ENCODE results near the gene CNTNAP2.
"Not testable (repeated sequence)": the region's sequence is repeated elsewhere in the genome, so short reads cannot be mapped to it uniquely, and the experiment has no call there.

CNTNAP2 gene

DNA sequence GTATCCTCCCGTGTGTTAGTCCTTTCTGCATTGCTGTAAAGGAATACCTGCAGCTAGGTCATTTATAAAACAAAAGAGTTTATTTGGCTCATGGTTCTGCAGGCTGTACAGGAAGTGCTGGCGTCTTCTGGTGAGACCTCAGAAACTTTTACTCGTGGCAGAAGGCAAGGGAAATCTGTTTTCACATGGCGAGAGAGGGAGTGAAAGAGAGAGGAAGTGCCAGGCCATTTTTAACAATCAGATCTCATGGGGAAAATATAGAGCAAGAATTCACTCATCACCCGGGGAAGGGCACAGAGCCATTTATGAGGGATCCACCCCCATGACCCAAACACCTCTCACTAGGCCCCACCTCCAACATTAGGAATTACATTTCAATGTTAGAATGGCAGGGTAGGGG lies 952.2 kb downstream of the CNTNAP2 start:
- DNase-seq (ENCODE audit: insufficient read length, low spot score): no peak
- no peak for FAIRE-seq

DNA sequence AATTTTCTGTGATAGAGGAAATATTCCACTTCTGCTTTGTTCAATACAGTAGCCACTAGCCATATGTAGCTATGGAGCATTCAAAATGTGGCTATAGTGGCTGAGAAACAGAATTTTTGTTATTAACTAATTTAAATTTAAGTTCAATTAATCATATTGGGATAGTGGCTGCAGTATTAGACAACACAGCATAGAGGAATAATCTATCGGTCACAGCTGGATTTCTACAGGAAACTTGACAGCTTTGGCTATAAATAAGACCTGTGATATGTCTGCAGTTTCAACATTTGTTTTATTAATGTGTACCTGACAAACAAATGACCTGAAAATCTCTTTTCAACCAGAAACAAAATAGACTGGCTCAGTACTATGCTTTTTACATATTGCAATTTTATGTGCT lies 953.2 kb downstream of the CNTNAP2 start:
- DNase-seq (ENCODE audit: insufficient read length, low spot score): no peak
- FAIRE-seq: no peak

DNA sequence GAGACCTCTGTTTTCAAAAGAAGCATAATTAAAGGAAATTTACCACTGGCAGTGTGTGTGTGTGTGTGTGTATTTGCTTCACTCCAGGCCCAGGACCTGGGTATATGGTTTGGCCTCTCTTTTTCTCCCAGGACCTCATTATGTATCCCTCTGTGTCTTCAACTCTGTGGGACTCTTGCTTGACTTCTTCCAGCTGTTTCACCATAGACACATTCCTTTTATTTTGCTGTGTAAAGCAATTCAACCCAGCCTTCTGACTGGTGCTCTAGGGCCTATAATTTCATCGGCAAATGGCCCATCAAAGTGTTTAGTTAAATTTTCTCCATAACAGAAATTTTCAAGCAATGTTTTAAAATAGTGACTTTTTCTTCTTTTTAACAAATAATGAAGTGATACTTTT lies 954.3 kb downstream of the CNTNAP2 start:
- DNase-seq (ENCODE audit: insufficient read length, low spot score) (no peak), FAIRE-seq (no peak)

DNA sequence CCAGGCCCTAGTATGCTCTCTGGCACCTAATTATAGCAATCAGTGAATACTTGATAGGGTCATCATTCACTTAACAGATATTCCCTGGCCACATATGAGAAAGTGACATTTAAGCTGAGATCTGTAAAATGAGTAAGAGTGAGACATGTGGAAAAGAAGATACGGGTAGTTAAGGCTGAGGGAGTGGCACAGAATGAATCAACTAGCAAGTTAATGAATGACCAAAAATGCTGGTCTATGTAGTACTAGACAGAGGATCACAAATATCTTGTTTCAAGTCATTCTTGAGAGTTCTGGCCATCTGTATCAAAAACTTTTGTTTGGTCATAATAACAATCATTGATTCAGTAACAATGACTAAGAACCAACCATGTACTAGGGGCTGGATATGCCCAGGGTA lies 954.9 kb downstream of the CNTNAP2 start:
- no peak for DNase-seq (ENCODE audit: insufficient read length, low spot score)
- no peak for FAIRE-seq

DNA sequence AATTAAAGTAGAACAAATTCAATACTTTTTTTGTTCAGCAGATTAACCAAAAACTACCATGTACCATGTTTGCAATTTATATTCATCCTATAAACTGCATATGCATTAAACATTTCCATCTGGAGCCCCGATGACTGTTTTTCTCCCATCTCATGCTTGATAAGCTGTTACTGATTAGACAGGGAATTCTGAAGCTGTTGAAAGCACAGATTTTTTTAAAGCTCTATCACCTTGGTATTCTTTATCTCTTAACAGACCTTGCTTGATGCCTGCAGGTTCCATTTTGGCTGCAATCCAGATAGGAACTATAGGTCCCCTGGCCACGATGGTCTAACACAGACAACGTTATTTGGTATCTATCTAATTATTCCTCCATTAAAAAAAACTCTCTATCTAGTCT lies 961.7 kb downstream of the CNTNAP2 start:
- no peak for FAIRE-seq
- DNase-seq (ENCODE audit: insufficient read length, low spot score): no peak

DNA sequence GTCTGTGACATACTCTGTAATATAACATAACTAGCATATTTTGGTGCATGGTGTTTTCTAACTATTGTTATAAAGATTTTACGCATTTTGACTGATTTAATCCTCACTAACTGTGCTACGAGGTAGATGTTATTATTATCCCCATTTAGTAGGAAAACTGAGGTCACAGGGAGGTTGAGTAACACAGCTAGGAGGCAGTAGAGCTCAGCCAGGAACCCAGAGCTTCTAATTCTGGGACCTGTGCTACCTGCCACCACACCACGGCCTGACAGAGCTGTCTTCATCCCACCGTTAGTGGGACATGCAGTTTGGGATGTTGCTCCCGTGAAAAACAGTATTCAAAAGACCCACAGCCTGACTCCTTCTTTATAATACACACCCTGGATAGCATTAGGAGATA lies 962.5 kb downstream of the CNTNAP2 start:
- no peak for FAIRE-seq
- DNase-seq (ENCODE audit: insufficient read length, low spot score): no peak

DNA sequence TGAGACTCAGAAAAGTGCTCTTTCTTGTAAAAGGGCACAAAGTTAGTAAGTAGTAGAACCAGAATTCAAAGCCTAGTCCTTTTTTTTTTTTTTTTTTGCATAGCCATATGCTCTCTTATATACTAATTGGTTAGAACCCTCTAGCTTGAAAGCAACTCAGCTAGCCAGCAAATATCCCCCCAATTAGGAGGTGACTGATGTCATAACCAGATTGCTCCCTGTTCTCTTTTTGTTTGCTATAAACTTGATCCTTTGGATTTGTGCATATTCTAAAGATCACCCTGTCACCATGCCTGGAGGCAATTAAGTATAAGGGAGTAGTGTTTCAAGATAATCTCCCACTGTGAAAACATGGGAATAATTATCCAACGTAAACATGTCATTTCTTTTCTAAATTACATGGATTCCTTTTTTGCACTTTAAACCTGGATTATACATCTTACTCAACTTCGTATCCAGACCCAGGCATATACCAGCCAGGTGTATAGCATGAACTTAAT lies 963.4 kb downstream of the CNTNAP2 start:
- no peak for FAIRE-seq
- no peak for DNase-seq (ENCODE audit: insufficient read length, low spot score)

DNA sequence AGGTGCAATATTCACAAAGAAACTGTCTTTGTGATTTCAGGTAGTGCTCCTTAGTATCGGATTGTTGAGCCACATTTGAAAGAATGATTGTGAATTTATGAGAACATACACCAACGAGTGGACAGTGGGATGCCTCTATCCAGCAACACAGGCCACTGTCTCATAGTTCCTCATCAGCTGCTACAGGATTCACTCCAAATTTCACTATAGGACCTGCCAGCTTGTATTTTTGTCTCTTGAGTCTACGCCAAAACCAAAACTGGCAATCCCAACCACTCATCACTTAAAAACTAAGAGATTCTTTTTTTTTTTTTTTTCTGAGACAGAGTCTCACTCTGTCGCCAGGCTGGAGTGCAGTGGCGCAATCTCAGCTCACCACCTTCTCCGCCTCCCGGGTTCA lies 964.5 kb downstream of the CNTNAP2 start:
- FAIRE-seq (no peak), DNase-seq (ENCODE audit: insufficient read length, low spot score) (no peak)

DNA sequence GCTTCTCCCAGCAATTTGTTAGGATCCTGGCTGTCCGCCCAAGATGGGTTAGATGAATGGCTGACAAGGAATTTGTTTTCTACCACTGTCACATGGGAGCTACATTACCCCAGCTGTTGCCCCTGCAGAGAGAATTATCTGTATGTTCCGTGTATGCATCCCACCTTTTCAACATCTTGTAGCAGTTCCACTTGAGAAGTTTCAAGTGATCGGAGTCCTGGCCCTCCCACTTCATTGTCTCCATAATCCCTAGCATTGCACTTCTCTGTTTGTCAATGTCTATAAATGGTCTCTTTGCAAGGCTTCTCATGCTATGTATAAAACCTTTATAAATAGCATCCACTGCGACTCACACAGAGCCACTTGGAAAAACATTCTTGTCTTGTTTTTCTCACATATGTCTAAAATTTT lies 972.5 kb downstream of the CNTNAP2 start:
- DNase-seq (ENCODE audit: insufficient read length, low spot score) (no peak), FAIRE-seq (no peak)

DNA sequence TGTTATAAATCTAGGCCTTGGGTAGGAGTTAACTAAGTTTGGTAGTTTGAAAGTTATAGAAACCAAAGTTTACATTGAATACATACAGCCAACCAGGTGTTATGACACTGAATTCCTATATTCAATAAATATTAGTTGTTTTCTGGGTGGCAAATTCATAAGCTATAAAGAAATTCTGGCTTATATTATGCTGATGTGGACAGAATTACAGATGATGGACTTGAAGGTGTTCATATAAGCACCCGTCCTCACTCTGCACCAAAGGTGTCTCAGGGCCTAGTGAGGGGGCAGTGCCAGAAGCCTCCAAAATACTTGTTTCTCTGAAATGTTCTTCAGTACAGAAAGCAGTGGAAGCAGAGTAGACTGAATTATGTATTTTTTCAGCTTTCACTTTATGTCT lies 973.0 kb downstream of the CNTNAP2 start:
- FAIRE-seq: no peak
- no peak for DNase-seq (ENCODE audit: insufficient read length, low spot score)

DNA sequence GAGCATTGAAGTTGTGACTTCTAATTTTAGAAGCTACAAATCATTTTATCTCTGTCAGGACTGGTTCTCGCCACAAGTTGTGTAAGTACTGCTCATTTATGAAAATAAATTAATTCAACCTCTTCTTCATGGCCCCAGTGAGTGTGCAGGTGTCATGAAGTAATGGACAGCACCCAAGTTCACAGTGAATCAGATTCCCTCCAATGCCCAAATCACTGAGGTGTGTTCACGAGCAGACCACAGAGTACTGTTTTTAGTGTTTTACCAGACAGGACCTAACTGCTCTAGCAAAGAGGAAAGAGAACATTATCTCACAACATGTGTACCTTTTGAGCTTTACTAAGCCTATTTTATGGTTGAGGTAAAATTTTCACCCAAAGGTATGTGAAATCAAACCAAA lies 980.0 kb downstream of the CNTNAP2 start:
- FAIRE-seq (no peak), DNase-seq (ENCODE audit: insufficient read length, low spot score) (no peak)

DNA sequence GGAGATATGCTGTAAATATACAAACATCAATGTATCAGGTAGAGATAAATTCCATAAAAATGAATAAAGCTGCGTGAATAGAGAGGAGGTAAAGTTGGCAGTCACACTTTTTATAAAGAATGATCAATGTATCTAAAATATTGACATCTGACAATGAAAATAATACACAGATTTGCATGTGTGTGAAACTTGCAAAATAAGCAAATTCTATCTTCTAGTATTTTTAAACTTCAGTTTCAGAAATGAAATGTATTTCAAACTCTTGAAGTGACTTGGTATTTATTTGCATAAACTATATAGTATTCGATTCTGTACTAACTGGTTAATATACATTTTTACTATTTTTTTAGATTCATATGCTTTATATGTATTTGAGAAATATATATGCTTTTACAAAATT lies 986.6 kb downstream of the CNTNAP2 start:
- DNase-seq (ENCODE audit: insufficient read length, low spot score) (no peak), FAIRE-seq (no peak)

DNA sequence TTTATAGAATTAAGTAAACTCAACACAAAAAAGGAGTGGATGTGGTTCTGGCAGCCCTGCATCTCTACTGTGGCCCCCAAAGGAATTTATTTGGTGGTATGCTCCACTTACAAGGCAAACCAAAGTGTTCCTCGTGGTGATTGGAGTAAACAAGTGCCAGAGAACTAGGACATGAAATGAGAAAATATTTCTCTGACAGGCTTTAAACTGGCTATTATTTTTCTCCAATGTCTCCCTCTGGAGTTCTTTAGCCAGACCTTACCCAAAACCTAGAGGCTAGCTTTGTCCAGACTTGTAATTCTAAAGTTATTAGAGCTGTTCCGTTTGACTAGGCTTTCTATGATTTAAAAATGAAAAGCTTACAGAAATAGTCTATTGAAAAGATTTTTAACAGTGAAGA lies 990.1 kb downstream of the CNTNAP2 start:
- DNase-seq (ENCODE audit: insufficient read length, low spot score) (no peak), FAIRE-seq (no peak)

DNA sequence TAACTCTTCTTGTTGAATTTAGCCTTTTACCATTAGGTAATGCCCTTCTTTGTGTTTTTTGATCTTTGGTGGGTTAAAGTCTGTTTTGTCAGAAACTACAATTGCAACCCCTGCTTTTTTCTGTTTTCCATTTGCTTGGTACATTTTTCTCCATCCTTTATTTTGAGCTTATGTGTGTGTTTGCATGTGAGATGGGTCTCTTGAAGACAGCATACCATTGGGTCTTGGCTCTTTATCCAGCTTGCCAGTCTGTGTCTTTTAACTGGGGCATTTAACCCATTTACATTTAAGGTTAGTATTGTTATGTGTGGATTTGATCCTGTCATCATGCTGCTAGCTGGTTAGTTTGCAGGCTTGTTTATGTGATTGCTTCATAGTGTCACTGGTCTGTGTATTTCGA lies 997.9 kb downstream of the CNTNAP2 start:
- not testable (repeated sequence) for FAIRE-seq; DNase-seq (ENCODE audit: insufficient read length, low spot score)

DNA sequence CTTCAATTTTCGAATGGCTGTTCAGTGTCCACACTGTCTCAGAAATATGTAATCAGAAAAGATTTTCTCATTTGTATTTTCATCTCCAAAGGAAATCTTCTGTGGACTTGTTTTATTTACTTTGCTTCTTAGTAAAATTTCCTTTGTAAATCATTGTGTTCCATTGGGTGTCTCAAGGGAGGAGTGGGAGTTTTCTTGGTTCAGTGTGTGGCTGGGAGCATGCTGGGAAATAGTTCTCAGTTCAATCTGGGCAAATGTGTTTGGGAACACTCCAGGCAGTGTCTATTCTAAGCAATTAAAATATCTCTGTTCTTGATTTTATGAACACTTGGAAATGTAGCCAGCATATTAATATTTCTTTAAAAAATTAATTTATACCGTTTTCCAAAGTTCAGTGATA lies 1019.8 kb downstream of the CNTNAP2 start:
- FAIRE-seq (no peak), DNase-seq (ENCODE audit: insufficient read length, low spot score) (no peak)

DNA sequence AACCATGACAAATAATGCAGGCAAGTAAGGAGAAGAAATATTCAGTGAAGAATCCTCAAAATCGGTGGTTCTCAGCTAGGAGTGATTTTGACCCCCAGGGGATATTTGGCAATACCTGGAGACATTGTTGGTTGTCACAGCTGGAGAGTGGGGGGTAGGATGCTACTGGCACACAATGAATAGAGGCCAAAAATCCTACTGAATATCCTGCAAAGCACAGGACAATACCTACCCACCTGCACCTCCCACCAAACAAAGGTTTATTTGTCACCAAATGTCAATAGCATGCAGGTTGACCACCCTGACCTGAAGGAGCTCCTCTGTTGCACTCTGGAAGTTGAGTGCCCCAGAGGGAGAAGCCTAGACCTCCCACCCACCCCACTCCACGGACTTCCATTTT lies 1028.6 kb downstream of the CNTNAP2 start:
- FAIRE-seq: no peak
- DNase-seq (ENCODE audit: insufficient read length, low spot score): no peak

DNA sequence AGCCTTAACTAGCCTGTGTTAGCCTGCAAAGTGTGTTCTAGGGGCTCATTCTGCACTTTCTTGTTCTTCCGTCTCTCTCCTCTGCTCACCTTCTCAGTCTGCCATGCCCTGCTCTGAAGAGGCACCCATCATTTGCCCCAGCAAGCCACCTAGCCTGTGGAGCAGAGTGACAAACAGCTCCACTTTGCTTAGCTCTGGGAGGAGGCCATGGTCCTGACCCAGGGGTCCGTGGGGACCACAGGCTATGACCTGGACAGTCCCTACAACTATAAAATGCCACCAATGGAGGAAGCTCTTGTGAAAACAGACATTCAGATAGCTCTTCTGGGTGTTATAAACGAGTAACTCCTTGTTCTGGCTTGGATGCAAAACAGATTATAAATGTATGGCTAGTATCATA lies 1029.6 kb downstream of the CNTNAP2 start:
- DNase-seq (ENCODE audit: insufficient read length, low spot score): no peak
- FAIRE-seq: no peak

DNA sequence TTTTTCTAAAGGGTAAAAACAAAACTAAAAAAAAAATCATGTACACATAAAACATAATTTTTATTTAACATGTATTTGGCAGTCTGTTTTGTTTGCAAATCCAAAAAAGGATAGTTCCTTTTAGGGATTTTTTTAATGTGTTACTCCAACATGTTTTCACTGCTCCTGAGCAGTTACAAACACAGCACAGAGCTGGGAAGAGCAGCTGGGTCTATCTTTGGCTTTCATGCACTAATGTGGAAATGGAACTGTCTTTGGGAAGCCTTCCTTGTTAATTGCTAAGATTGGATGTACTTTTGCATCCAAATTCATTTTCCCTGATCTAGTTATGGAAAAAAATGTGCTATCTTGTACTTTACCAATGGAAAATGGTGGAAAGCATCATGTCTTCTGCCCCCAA lies 1035.1 kb downstream of the CNTNAP2 start:
- DNase-seq (ENCODE audit: insufficient read length, low spot score): no peak
- FAIRE-seq: no peak

DNA sequence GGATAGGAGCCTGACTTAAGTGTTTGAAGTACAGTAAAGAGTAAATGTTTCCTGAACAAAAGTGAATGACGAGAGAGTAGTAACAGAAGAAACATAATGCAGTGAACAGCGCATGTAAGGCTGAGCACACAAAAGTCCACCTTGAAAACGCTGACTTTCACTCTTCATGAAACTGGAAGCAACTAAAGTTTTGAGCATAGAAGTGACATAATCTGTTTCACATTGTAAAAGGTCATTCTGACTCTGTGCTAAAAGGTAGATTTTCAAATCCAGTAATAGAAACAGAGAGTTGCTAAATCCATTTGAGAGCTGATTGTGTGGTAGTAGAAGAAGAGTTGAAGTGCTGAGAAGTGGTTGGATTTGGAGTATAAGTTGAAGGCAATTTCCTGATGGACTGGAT lies 1037.0 kb downstream of the CNTNAP2 start:
- DNase-seq (ENCODE audit: insufficient read length, low spot score) (no peak), FAIRE-seq (peak; percentile 31)

DNA sequence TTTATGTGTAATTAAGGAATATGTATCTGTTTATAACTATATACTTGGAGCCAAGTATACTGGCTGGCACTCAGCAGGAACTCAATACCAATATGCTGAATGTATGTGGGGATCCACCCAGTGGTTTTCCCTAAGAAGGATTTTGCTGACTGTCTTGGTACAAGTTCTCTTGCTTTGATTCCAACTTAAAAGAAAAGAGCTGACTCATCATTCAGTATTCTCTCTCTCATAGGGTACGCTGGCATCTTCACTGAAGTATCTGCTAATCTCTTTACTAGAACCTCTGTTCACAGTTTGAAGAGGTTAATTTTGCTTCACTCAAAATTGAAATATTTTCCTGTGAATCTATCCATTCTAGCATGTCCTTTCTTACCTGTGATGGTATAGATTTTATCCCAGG lies 1044.8 kb downstream of the CNTNAP2 start:
- DNase-seq (ENCODE audit: insufficient read length, low spot score) (no peak), FAIRE-seq (no peak)

DNA sequence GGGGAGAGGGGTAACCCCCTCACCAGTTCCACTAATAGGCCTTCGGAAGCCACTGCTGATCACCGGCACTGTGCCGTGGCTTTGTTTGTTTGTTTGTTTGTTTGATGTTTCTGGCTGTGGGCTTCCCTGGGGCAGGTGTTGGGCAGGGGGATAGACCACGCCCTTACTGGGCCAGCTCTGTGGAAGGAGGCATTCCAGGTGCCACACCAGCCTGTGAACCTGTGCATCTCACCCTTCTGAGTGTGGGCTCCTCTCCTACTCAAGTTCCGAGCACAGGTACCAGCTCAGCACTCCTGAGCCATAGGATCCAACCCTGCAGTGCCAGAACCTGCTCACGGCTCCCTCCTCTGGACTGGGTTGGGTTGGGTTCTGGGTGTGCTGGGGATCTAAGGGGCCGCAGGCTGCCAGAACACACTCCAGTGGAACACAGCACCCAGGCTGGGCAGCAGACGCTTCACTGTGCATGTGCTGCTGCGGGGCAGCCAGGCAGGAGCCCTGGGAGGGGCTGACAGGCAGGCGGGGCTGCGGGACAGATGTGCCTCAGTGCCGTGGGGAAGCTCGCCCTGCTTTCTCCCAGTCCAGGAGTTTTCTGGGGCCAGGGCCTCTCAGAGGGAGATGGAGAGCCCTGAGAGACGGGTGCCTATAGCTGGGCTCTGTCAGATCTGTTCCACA lies 1053.9 kb downstream of the CNTNAP2 start:
- DNase-seq (ENCODE audit: insufficient read length, low spot score) (no peak), FAIRE-seq (no peak)

DNA sequence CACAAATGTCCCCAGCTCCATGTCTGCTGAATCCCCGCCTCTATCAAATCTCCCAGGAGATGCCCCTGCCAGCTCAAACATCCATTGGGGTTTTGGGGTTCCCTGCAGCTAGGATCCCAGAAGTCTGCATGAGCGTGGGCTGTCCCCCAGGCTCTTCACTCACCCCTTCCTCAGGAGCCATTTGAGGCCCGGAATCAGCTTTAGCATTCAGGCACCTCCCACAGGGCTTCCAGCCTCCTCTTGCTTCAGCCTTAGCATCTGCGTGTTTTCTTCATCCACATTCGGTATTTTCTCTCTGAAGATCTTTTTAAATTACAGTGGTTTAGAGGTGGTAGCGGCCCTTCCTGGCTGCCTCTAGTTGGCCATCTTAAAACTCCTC lies 1054.4 kb downstream of the CNTNAP2 start:
- FAIRE-seq: no peak

DNA sequence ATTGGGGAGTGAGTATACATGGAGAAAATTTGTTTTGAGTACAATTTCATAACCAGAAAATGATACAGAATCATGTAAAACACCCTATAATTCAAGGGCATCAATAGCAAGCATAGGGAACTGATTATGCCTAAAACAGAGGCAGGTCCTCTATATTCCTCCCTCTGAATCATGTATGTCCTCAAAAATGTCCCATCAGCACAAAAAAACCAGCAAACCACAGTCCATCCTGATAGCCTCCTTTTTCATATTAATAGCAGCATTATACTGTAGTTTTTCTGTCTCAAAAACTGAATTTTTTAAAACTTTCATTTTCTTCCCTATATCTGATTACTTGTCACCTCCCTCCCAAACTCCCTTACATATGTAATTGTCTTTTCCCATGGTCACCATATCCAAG lies 1057.3 kb downstream of the CNTNAP2 start:
- DNase-seq (ENCODE audit: insufficient read length, low spot score): no peak
- FAIRE-seq: no peak

More for the DNA sequence above, 1054.4 kb downstream of the CNTNAP2 start:
- no peak for DNase-seq (ENCODE audit: insufficient read length, low spot score)

Measured in GM19239 (cell line).